Parathyroid adenoma (tissue), 2 donors: ENCODE measurements around the gene PTOV1.
A peak's percentile ranks its signal among the peaks of the same experiment; 100 is the strongest.

ENCODE experiments used
- H2AFZ ChIP-seq: fragments of 300-600 bp; sonication (generic); one replicate; pipeline ENCODE4 v1.7.0; 2017; ENCODE audit warnings: antibody characterized with exemption, mild to moderate bottlenecking
- H3K27ac ChIP-seq: fragments of 300-600 bp; sonication (generic); one replicate; pipeline ENCODE4 v1.7.0; 2017
- H3K27me3 ChIP-seq: fragments of 300-600 bp; sonication (generic); one replicate; pipeline ENCODE4 v1.7.0; 2017; ENCODE audit warnings: low read length; ENCODE audit not compliant: control insufficient read depth, insufficient read depth
- H3K36me3 ChIP-seq: fragments of 300-600 bp; sonication (generic); one replicate; pipeline ENCODE4 v1.7.0; 2017; ENCODE audit warnings: low read length; ENCODE audit not compliant: control insufficient read depth, insufficient read depth
- H3K4me1 ChIP-seq: fragments of 300-600 bp; sonication (generic); one replicate; pipeline ENCODE4 v1.7.0; 2017; ENCODE audit warnings: control low read depth
- H3K4me2 ChIP-seq: fragments of 300-600 bp; sonication (generic); one replicate; pipeline ENCODE4 v1.7.0; 2017; ENCODE audit warnings: low read length
- H3K4me3 ChIP-seq: fragments of 300-600 bp; sonication (generic); one replicate; pipeline ENCODE4 v1.7.0; 2017; ENCODE audit warnings: low read depth, low read length
- H3K79me2 ChIP-seq: fragments of 300-600 bp; sonication (generic); one replicate; pipeline ENCODE4 v1.7.0; 2017; ENCODE audit warnings: control low read depth
- H3K9ac ChIP-seq: fragments of 300-600 bp; sonication (generic); one replicate; pipeline ENCODE4 v1.7.0; 2017; ENCODE audit warnings: mild to moderate bottlenecking
- H3K9me3 ChIP-seq: fragments of 300-600 bp; sonication (generic); one replicate; pipeline ENCODE4 v1.7.0; 2017; ENCODE audit warnings: low read length; ENCODE audit not compliant: control insufficient read depth
- TF ChIP-seq, protein P1 (sequence below): fragments of 300-600 bp; sonication (generic); IDR thresholded peaks from one replicate; pipeline ENCODE4 v1.7.0; 2017; ENCODE audit warnings: antibody characterized with exemption, mild to moderate bottlenecking
- donor health status: primary hyperparathyroidism.

The PTOV1 gene

DNA sequence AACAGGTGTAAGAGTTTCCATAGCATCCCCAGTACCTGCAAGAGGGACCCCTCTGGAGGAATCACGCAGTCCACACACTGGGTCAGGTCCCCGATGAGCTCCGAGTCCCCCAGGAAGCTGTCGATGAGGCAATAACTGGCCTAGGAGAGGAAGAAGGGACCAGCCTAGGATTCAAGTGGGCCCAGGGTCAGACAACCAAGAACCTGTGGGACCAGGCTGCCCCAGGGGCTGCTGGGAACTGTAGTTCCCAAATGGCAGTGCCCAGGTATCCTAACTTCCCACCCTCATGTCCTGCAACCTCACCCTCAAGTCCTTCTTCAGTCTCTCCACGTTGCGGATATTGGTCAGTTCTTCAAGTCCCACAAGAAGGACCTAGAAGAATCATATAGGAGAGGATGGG, 39.6 kb upstream of the PTOV1 start:
- peaks cover 10% of the 10 kb centered on the region for H3K4me1 ChIP-seq
- TF ChIP-seq, protein P1, sequence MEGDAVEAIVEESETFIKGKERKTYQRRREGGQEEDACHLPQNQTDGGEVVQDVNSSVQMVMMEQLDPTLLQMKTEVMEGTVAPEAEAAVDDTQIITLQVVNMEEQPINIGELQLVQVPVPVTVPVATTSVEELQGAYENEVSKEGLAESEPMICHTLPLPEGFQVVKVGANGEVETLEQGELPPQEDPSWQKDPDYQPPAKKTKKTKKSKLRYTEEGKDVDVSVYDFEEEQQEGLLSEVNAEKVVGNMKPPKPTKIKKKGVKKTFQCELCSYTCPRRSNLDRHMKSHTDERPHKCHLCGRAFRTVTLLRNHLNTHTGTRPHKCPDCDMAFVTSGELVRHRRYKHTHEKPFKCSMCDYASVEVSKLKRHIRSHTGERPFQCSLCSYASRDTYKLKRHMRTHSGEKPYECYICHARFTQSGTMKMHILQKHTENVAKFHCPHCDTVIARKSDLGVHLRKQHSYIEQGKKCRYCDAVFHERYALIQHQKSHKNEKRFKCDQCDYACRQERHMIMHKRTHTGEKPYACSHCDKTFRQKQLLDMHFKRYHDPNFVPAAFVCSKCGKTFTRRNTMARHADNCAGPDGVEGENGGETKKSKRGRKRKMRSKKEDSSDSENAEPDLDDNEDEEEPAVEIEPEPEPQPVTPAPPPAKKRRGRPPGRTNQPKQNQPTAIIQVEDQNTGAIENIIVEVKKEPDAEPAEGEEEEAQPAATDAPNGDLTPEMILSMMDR: no peak
- H3K27ac ChIP-seq: no peak overlapping the region
- no peak overlapping the region for H3K4me2 ChIP-seq
- H3K9me3 ChIP-seq: no peaks in the 10 kb centered on the region
- no peaks in the 10 kb centered on the region for H3K27me3 ChIP-seq
- no peak overlapping the region for H3K4me3 ChIP-seq
- no peak overlapping the region for H2AFZ ChIP-seq
- no peak overlapping the region for H3K9ac ChIP-seq
- H3K36me3 ChIP-seq: no peaks in the 10 kb centered on the region
- H3K79me2 ChIP-seq: no peaks in the 10 kb centered on the region

DNA sequence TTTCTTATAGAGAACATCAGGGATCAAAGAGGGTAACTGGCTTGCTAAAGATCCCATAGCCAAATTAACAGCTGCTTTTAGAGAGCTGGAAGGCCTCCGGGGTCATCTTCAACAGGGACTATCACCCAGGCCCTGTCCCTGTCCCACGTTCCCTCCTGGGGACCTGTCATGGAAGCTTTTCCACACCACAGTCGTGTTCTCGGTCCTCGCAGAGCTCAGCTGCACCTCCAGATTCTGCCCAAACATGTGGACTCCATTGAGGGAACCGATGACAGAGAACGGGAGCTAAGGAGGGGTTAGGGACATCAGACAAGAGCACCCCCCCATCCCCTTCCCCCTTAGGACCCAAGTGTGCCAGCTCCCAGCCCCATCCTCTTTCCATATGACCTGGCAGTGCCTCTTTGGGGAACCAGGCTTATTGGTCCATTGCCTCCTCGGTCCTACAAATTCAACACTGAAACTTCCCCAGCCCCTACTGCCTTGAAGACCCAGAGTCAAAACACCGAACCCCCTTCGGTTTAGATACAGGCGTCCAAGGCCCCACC, 38.4 kb upstream of the PTOV1 start:
- no peaks in the 10 kb centered on the region for H3K9me3 ChIP-seq
- peak overlapping the region; percentile 77 for H3K9ac ChIP-seq
- no peaks in the 10 kb centered on the region for H3K36me3 ChIP-seq
- H3K79me2 ChIP-seq: no peaks in the 10 kb centered on the region
- peak overlapping the region; percentile 95 for H3K4me2 ChIP-seq
- H3K27me3 ChIP-seq: no peaks in the 10 kb centered on the region
- H3K4me3 ChIP-seq: peak overlapping the region; percentile 94
- peak overlapping the region; percentile 95 for H2AFZ ChIP-seq
- TF ChIP-seq, protein P1: no peak
- peaks cover 10% of the 10 kb centered on the region for H3K4me1 ChIP-seq
- peak overlapping the region; percentile 96 for H3K27ac ChIP-seq

DNA sequence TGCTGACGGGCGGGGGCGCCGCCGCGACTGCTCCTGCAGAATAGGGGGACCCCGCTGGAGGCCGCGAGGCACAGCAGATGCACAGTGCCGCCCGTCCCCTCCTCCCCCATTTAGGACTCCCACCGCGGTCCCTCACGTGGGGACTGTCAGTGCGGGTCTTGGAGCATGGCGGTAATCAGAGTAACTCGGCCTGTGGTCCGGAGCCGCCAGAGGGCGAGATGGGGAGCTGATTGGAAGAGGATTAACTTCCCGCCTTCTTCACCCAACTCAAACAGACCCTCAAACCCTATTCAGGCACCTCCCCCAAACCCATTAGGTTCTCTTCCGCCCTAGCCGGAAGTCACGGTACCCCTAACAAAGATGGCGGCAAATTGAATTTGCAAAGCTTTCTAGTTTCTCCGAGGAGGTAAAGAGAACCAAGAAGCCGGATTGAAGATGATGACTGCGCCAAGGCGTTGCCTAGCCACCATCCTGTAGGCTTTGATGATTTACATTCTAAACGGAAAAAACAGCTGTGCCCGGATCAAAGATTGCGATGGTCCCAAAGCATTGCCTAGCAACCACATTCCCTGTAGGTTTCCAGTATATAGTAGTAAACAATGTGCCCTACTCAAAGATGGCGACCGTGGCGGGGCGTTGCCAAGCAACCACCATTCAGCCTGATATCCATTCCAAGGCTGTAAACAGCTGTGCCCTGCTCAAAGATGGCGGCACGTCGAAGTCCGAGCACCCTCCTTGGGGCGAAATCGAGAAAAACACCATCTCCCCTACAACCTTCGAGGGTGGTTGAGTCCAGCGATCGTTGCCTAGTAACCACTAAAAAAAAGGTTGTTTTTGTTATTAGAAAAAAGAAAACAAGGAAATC, 37.7 kb upstream of the PTOV1 start, which contains the start of gene FUZ:
Gene FUZ (minus strand): TSS at position 296 of the 865 bp plus-strand sequence. CDS start 186 bp downstream, at position 110.
- H3K4me1 ChIP-seq: peaks cover 10% of the 10 kb centered on the region
- H3K36me3 ChIP-seq: no peaks in the 10 kb centered on the region

GRCh38 chr19:49814010-49814409, 36.9 kb upstream of the PTOV1 start:
- no peak overlapping the region for H3K9ac ChIP-seq
- TF ChIP-seq, protein P1: no peak
- H3K79me2 ChIP-seq: peaks cover 9% of the 10 kb centered on the region
- peak overlapping the region; percentile 96 for H3K27ac ChIP-seq
- peak overlapping the region; percentile 94 for H3K4me3 ChIP-seq
- H3K4me2 ChIP-seq: peak overlapping the region; percentile 95
- H3K27me3 ChIP-seq: no peaks in the 10 kb centered on the region
- H3K4me1 ChIP-seq: peaks cover 10% of the 10 kb centered on the region
- H3K9me3 ChIP-seq: no peaks in the 10 kb centered on the region
- no peaks in the 10 kb centered on the region for H3K36me3 ChIP-seq
- H2AFZ ChIP-seq: peak overlapping the region; percentile 95

More for the DNA sequence above, 37.7 kb upstream of the PTOV1 start, which contains the start of gene FUZ:
- H3K27ac ChIP-seq: peak within 1 kb of the TSS; percentile 96
- H3K27me3 ChIP-seq: no peaks in the 10 kb centered on the region
- H3K4me2 ChIP-seq: peak within 1 kb of the TSS; percentile 95
- peak within 1 kb of the TSS; percentile 77 for H3K9ac ChIP-seq
- H3K79me2 ChIP-seq: peaks cover 2% of the 10 kb centered on the region
- H2AFZ ChIP-seq: peak within 1 kb of the TSS; percentile 95
- TF ChIP-seq, protein P1: peak; percentile 30
- H3K9me3 ChIP-seq: no peaks in the 10 kb centered on the region
- H3K4me3 ChIP-seq: peak within 1 kb of the TSS; percentile 94
